A673 (cell line): Measurements from ENCODE around the gene TNFAIP3. TPM values are rescaled to one million over a fixed set of nuclear protein-coding genes. Genes with fewer than 3 reads are reported as not detected.

ENCODE experiments used
- BruUV-seq: library from RNA; stranded (reverse); fragments of 400-500 nt; replicated peaks from 2 replicates; lab custom pipeline; 2021; lab: Mats Ljungman, UMichigan
- CTCF ChIA-PET: fragments of 300-600 bp; sonication (Branson Sonifier 250); formaldehyde crosslinking; loops from one replicate; lab custom pipeline; 2022; ENCODE audit warnings: antibody characterized with exemption; lab: Charles Lee
- POLR2A ChIA-PET: fragments of 300-600 bp; sonication (Branson Sonifier 250); formaldehyde crosslinking; loops from one replicate; lab custom pipeline; 2022; ENCODE audit warnings: antibody characterized with exemption; ENCODE audit not compliant: low non-redundant PET; lab: Charles Lee
- DNase-seq: peaks from one replicate; pipeline ENCODE4 v3.0.0-alpha.2; 2015; ENCODE audit warnings: low spot score
- H3K27ac ChIP-seq: fragments of 200-600 bp; sonication (generic); 2 replicates; pipeline ENCODE4 v1.5.1; 2016; ENCODE audit warnings: mixed run types, low read depth, mild to moderate bottlenecking, mixed read lengths, antibody characterized with exemption, low read length; ENCODE audit not compliant: poor library complexity, severe bottlenecking
- H3K27me3 ChIP-seq: fragments of 200-600 bp; sonication (generic); replicated peaks from 2 replicates; pipeline ENCODE4 v1.6.1; 2017; ENCODE audit warnings: mixed run types, low read depth, mild to moderate bottlenecking, mixed read lengths, antibody characterized with exemption, low read length; ENCODE audit not compliant: insufficient read depth, poor library complexity
- H3K36me3 ChIP-seq: fragments of 200-600 bp; sonication (generic); 2 replicates; pipeline ENCODE4 v1.6.1; 2016; ENCODE audit warnings: mixed run types, mild to moderate bottlenecking, mixed read lengths, antibody characterized with exemption, low read length; ENCODE audit not compliant: insufficient read depth, poor library complexity, severe bottlenecking
- H3K4me1 ChIP-seq: fragments of 200-600 bp; sonication (generic); 2 replicates; pipeline ENCODE4 v1.6.1; 2017; ENCODE audit warnings: mixed run types, mild to moderate bottlenecking, mixed read lengths, antibody characterized with exemption, low read length; ENCODE audit not compliant: insufficient read depth, poor library complexity, severe bottlenecking
- H3K4me3 ChIP-seq: fragments of 200-600 bp; sonication (generic); 2 replicates; pipeline ENCODE4 v1.5.1; 2016; ENCODE audit warnings: low read depth, mixed run types, mild to moderate bottlenecking, mixed read lengths, low read length; ENCODE audit not compliant: poor library complexity, severe bottlenecking
- H3K9me3 ChIP-seq: fragments of 200-600 bp; sonication (generic); 2 replicates; pipeline ENCODE4 v1.6.1; 2016; ENCODE audit warnings: mixed run types, low read depth, mild to moderate bottlenecking, mixed read lengths, antibody characterized with exemption, low read length; ENCODE audit not compliant: poor library complexity, severe bottlenecking
- EZH2 ChIP-seq: fragments of 200-600 bp; sonication (generic); IDR thresholded peaks from 2 replicates; pipeline ENCODE4 v1.6.1; 2017; ENCODE audit warnings: borderline replicate concordance, low read depth, mild to moderate bottlenecking, mixed read lengths, antibody characterized with exemption, low read length; ENCODE audit not compliant: poor library complexity, severe bottlenecking
- intact Hi-C: fragments of 100-400 bp; cut with micrococcal nuclease; formaldehyde crosslinking; loops from one replicate; pipeline ENCODE4 v1.10.0; 2022; ENCODE audit not compliant: unreplicated experiment
- total RNA-seq: library from RNA; stranded (reverse); gene quantifications from 2 replicates; pipeline ENCODE4 v1.2.3, GENCODE V29; 2021
- TF ChIP-seq, protein P1 (sequence below): fragments of 300-800, 200-600 bp; sonication (generic); conservative IDR thresholded peaks from 2 replicates; pipeline ENCODE4 v1.5.1; 2017; ENCODE audit warnings: low read depth, mild to moderate bottlenecking, antibody characterized with exemption, low read length, moderate library complexity, mixed read lengths

The TNFAIP3 gene
- total RNA-seq, 1 experiment from 2014 or later: 12.7 TPM

DNA sequence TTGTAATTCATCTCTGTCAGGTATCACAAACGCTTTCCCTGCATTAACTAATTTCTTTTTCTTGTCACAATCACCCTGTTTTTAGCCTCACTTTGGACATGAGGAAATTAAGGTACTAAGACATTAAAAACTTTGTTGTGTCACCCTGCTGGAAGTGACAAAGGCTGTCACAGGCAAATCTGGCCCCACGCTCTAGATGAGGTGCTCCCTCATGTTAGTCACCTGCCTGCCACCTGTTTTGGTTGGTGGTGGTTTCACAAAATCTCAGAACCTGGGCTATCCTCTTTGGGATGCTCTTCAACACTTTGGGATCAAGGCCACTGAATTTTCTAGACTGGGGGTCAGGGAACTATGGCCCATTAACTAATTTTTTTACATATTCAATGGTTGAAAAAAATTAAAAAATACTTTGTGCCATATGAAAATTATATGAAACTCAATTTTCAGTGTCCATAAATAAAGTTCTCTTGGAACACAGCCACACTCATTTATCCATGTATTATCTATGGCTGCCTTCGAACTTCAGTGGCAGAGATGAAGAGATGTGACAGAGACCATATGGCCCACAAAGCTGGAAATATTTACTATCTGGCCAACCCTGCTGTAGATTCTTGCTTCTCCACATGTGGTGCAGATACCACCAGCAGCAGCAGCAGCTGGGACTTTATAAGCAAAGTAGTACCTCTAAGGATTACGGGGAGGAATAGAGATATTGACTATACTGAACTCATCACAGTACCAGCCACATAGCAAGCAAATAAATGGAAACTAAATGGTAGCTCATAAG lies 16.1 kb upstream of the TNFAIP3 start:
- CTCF ChIA-PET: no interaction called here
- no peak for TF ChIP-seq EZH2
- TF ChIP-seq, protein P1, sequence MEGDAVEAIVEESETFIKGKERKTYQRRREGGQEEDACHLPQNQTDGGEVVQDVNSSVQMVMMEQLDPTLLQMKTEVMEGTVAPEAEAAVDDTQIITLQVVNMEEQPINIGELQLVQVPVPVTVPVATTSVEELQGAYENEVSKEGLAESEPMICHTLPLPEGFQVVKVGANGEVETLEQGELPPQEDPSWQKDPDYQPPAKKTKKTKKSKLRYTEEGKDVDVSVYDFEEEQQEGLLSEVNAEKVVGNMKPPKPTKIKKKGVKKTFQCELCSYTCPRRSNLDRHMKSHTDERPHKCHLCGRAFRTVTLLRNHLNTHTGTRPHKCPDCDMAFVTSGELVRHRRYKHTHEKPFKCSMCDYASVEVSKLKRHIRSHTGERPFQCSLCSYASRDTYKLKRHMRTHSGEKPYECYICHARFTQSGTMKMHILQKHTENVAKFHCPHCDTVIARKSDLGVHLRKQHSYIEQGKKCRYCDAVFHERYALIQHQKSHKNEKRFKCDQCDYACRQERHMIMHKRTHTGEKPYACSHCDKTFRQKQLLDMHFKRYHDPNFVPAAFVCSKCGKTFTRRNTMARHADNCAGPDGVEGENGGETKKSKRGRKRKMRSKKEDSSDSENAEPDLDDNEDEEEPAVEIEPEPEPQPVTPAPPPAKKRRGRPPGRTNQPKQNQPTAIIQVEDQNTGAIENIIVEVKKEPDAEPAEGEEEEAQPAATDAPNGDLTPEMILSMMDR: no peak
- H3K9me3 ChIP-seq: no peaks in the 10 kb centered on the region
- intact Hi-C loops: loop anchor here (5.0 kb wide), 1 partner anchor 144 kb away; no protein-coding TSS in a partner anchor
- no peak overlapping the region for H3K27ac ChIP-seq
- no peaks in the 10 kb centered on the region for H3K36me3 ChIP-seq
- H3K4me1 ChIP-seq: no peaks in the 10 kb centered on the region
- no peak for DNase-seq
- H3K27me3 ChIP-seq: peaks cover 90% of the 10 kb centered on the region
- BruUV-seq: no TSS peak
- H3K4me3 ChIP-seq: no peak overlapping the region
- POLR2A ChIA-PET: no interaction called here

DNA sequence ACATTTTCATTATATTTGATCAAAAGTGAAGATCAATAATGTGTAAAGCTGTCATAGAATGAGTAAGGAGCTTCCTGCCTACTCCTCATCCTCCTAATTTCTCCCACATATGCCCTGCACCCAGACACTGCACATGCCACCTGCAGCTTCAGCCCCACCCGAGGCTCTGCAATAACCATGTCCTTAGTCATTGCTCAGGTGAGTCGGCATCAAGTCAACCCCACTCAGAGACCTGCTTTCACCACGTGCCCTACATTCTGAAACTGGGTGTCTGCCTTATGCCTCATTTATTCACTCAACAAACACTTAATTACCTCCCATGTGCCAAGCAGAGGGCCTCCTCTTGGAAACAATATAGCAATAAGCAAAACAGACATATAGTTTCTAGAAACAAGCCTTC lies 15.4 kb upstream of the TNFAIP3 start:
- no peaks in the 10 kb centered on the region for H3K4me1 ChIP-seq
- CTCF ChIA-PET: no interaction called here
- no peak for TF ChIP-seq EZH2
- TF ChIP-seq, protein P1: no peak
- peaks cover 90% of the 10 kb centered on the region for H3K27me3 ChIP-seq
- no peak overlapping the region for H3K27ac ChIP-seq
- intact Hi-C loops: loop anchor here (5.0 kb wide), 1 partner anchor 144 kb away; no protein-coding TSS in a partner anchor
- no peaks in the 10 kb centered on the region for H3K36me3 ChIP-seq
- DNase-seq: no peak
- no TSS peak for BruUV-seq
- H3K9me3 ChIP-seq: no peaks in the 10 kb centered on the region
- POLR2A ChIA-PET: no interaction called here
- H3K4me3 ChIP-seq: no peak overlapping the region

GRCh38 chr6:137852346-137852745 lies 14.7 kb upstream of the TNFAIP3 start:
- no TSS peak for BruUV-seq
- no peaks in the 10 kb centered on the region for H3K9me3 ChIP-seq
- POLR2A ChIA-PET: no interaction called here
- H3K4me1 ChIP-seq: no peaks in the 10 kb centered on the region
- TF ChIP-seq EZH2: no peak
- no peak for DNase-seq
- peaks cover 90% of the 10 kb centered on the region for H3K27me3 ChIP-seq
- no peak overlapping the region for H3K27ac ChIP-seq
- no peaks in the 10 kb centered on the region for H3K36me3 ChIP-seq
- intact Hi-C loops: loop anchor here (5.0 kb wide), 1 partner anchor 145 kb away; no protein-coding TSS in a partner anchor
- CTCF ChIA-PET: no interaction called here
- no peak overlapping the region for H3K4me3 ChIP-seq
